Ovary (tissue), 9 donors: Measurements from ENCODE around the gene GOLGA2. TPM values are rescaled to one million over a fixed set of nuclear protein-coding genes. Genes with fewer than 3 reads are reported as not detected.

Experiments
- DNase-seq, 5 donors: peaks; one replicate each; pipeline ENCODE4 v3.0.0-alpha.2; 2019 to 2020
- H3K27ac ChIP-seq, 2 donors: fragments of 200-600 bp; one replicate each; pipeline versions ENCODE4 v1.5.1 to v1.8.0; 2019 to 2022
- H3K27me3 ChIP-seq: fragments of 200-600 bp; one replicate; pipeline ENCODE4 v1.8.0; 2022
- H3K36me3 ChIP-seq: fragments of 200-600 bp; sonication (generic); one replicate; pipeline ENCODE4 v1.5.1; 2019
- H3K4me1 ChIP-seq: one replicate; pipeline ENCODE4 v1.8.1; 2013; ENCODE audit warnings: mild to moderate bottlenecking, moderate library complexity; ENCODE audit not compliant: insufficient read depth
- H3K4me3 ChIP-seq: fragments of 200-600 bp; sonication (generic); one replicate; pipeline ENCODE4 v1.5.1; 2017
- H3K9me3 ChIP-seq, 2 donors: fragments of 200-600 bp in 1 of 2; sonication (generic) in 1 of 2; one replicate each; pipeline versions ENCODE4 v1.5.1 to v1.8.1; 2013 to 2019; ENCODE audit warnings: mild to moderate bottlenecking in 1 of 2, moderate library complexity in 1 of 2
- CTCF ChIP-seq, 3 donors: fragments of 450-650 bp in 2 of 3; fragments of 200-600 bp in 1 of 3; IDR thresholded peaks; one replicate each; pipeline versions ENCODE4 v1.5.1 to v1.8.0; 2016 to 2022; ENCODE audit warnings: antibody characterized with exemption in 3 of 3, mild to moderate bottlenecking in 1 of 3
- EP300 ChIP-seq: sonication (generic); formaldehyde crosslinking; IDR thresholded peaks from one replicate; pipeline ENCODE4 v1.6.1; 2017; ENCODE audit warnings: antibody characterized with exemption
- POLR2A ChIP-seq: fragments of 450-650 bp; IDR thresholded peaks from one replicate; pipeline ENCODE4 v1.6.1; 2017; ENCODE audit warnings: antibody characterized with exemption, mild to moderate bottlenecking, moderate library complexity
- WGBS, 3 donors: extraction: QIAGEN DNeasy Blood & Tissue Kit in 1 of 3; methylation state at CpG; one replicate each; pipeline versions ENCODE4 v1.1.5 to v1.1.7; 2013 to 2017; 5-methylcytosine and 5-hydroxymethylcytosine counted together
- intact Hi-C, 4 donors: fragments of 100-400 bp; cut with DNase I; formaldehyde crosslinking; loops; one replicate each; pipeline versions ENCODE4 v1.11.0 to v1.15.1; 2022 to 2023
- polyA plus RNA-seq, 2 donors: library from polyadenylated mRNA; stranded (reverse); fragments of 200-250 nt in 1 of 2; fragments of 350-450 nt in 1 of 2; fragmentation: Illumina TruSeq in 1 of 2; extraction: RNeasy Lipid Tissue Mini Kit (QIAGEN cat#74804) in 1 of 2; gene quantifications; one replicate each; pipeline ENCODE4 v1.2.3, GENCODE V29; 2013 to 2014
- total RNA-seq, 7 donors: library from RNA; depleted of rRNA in 2 of 7; stranded (reverse); fragments of >200 nt in 2 of 7; fragmentation: NEBNext Ultra II Directional in 3 of 7; extraction: Animal tissue kit (Norgen Biotek cat#: 25700) in 3 of 7; gene quantifications; one replicate each; pipeline versions ENCODE4 v1.1.0 to v1.2.4, GENCODE V29; 2016 to 2023
- donor health status: DM: no; HTN: no; CAD: no; lungs with moderate emphysema.
- donor health status: DM: no; HTN: no; CAD: no.
- donor health status: Bipolar disorder and iron deficiency.
- donor health status: DM: yes; HTN: yes; CAD: no.
- donor health status: DM: no; HTN: no; CAD: no.
- donor health status: DM: yes; HTN: yes; CAD: no.

Gene GOLGA2
- total and polyA plus RNA-seq, 9 donors: 53.2 to 117 (median 107) TPM

GRCh38 chr9:128309551-128309950 is 33.7 kb upstream of the GOLGA2 start:
- no peak overlapping the region for H3K27ac ChIP-seq
- no peaks in the 10 kb centered on the region for H3K36me3 ChIP-seq
- H3K4me3 ChIP-seq: no peak overlapping the region
- H3K27me3 ChIP-seq: no peaks in the 10 kb centered on the region
- WGBS, 3 donors: 89 to 92% (median 91%) methylated on average over 16 of the region's 16 CpGs
- TF ChIP-seq CTCF (IDR thresholded peaks at IDR 0.05) (no peak), POLR2A (no peak), EP300 (no peak)
- DNase-seq: no peak
- intact Hi-C loops: no loop called here
- no peaks in the 10 kb centered on the region for H3K9me3 ChIP-seq
- H3K4me1 ChIP-seq: no peaks in the 10 kb centered on the region

- Histone ChIP-seq H3K9me3 (no peaks in the 10 kb centered on the region), H3K4me3 (no peak overlapping the region), H3K4me1 (no peaks in the 10 kb centered on the region), H3K27me3 (no peaks in the 10 kb centered on the region), H3K27ac (no peak overlapping the region), H3K36me3 (no peaks in the 10 kb centered on the region)
- DNase-seq: no peak
- intact Hi-C loops: no loop called here
- TF ChIP-seq POLR2A (no peak), EP300 (no peak), CTCF (IDR thresholded peaks at IDR 0.05) (no peak)
- 26 to 38% (median 35%) methylated on average over 5 of the region's 5 CpGs for WGBS, 3 donors
Measured at GRCh38 chr9:128304971-128305288, 29.1 kb upstream of the GOLGA2 start.

GRCh38 chr9:128304136-128304970 is 28.5 kb upstream of the GOLGA2 start:
- TF ChIP-seq EP300: no peak
- no peak for TF ChIP-seq POLR2A
- TF ChIP-seq CTCF (IDR thresholded peaks at IDR 0.05): no peak
- DNase-seq: no peak
- intact Hi-C loops: no loop called here
- Histone ChIP-seq H3K27ac (no peak overlapping the region), H3K9me3 (no peaks in the 10 kb centered on the region), H3K4me1 (no peaks in the 10 kb centered on the region), H3K36me3 (no peaks in the 10 kb centered on the region), H3K27me3 (no peaks in the 10 kb centered on the region), H3K4me3 (no peak overlapping the region)
- 35 to 47% (median 38%) methylated on average over 9 of the region's 9 CpGs for WGBS, 3 donors

GRCh38 chr9:128298535-128299482 is 23.0 kb upstream of the GOLGA2 start:
- no peaks in the 10 kb centered on the region for H3K9me3 ChIP-seq

More at GRCh38 chr9:128298535-128299482, 23.0 kb upstream of the GOLGA2 start:
- no peak overlapping the region for H3K4me3 ChIP-seq
- H3K4me1 ChIP-seq: no peaks in the 10 kb centered on the region
- no peaks in the 10 kb centered on the region for H3K36me3 ChIP-seq
- no peak overlapping the region for H3K27ac ChIP-seq
- no peaks in the 10 kb centered on the region for H3K27me3 ChIP-seq
- intact Hi-C loops: no loop called here
- no peak for DNase-seq
- TF ChIP-seq CTCF (IDR thresholded peaks at IDR 0.05): no peak
- no peak for TF ChIP-seq EP300
- TF ChIP-seq POLR2A: no peak
- 89 to 93% (median 92%) methylated on average over 20 of the region's 20 CpGs for WGBS, 3 donors
